AML-193 (cell line): ENCODE results near the gene UBXN2A.

ENCODE experiments used
- DNase-seq, 2 experiments: peaks; one replicate each; lab custom pipeline; 2025; lab: John Stamatoyannopoulos, UW

Gene UBXN2A

GRCh38 chr2:23939987-23940717 is at the start of gene UBXN2A:
Gene UBXN2A (plus strand): TSS chr2:23940463. CDS start chr2:23958315, 17,852 bp downstream.
- peak; percentile 59 to 64 for DNase-seq

GRCh38 chr2:23900133-23900532 is 40.1 kb upstream of the UBXN2A start:
- DNase-seq, result no peak

GRCh38 chr2:23900541-23901322 is 39.5 kb upstream of the UBXN2A start:
- DNase-seq, result no peak

- peak; percentile 57 to 66 for DNase-seq
Observed at GRCh38 chr2:23901966-23902846, 38.1 kb upstream of the UBXN2A start.

- DNase-seq, result no peak
Observed at GRCh38 chr2:23903034-23903433, 37.2 kb upstream of the UBXN2A start.

- DNase-seq, result no peak
Observed at GRCh38 chr2:23904215-23904614, 36.0 kb upstream of the UBXN2A start.

GRCh38 chr2:23904692-23905091 is 35.6 kb upstream of the UBXN2A start:
- no peak for DNase-seq

GRCh38 chr2:23905155-23905554 is 35.1 kb upstream of the UBXN2A start:
- no peak for DNase-seq

GRCh38 chr2:23912054-23912453 is 28.2 kb upstream of the UBXN2A start:
- DNase-seq, result no peak

GRCh38 chr2:23915327-23915726 is 24.9 kb upstream of the UBXN2A start:
- DNase-seq, result no peak

GRCh38 chr2:23916727-23917405 is 23.4 kb upstream of the UBXN2A start:
- no peak for DNase-seq

GRCh38 chr2:23918837-23919489 is 21.3 kb upstream of the UBXN2A start:
- no peak for DNase-seq

- DNase-seq, result no peak
Observed at GRCh38 chr2:23924589-23925359, 15.5 kb upstream of the UBXN2A start.

- DNase-seq, result peak; percentile 67 to 79
Observed at GRCh38 chr2:23925702-23926289, 14.5 kb upstream of the UBXN2A start.

GRCh38 chr2:23926290-23926749 is 13.9 kb upstream of the UBXN2A start:
- no peak for DNase-seq

GRCh38 chr2:23926750-23927571 is 13.3 kb upstream of the UBXN2A start, which contains the start of gene ATAD2B:
Gene ATAD2B (minus strand): TSS chr2:23927123. CDS start chr2:23926770, 353 bp downstream.
- DNase-seq, result peak; percentile 85 to 90

- DNase-seq, result no peak
Observed at GRCh38 chr2:23934259-23934658, 6.0 kb upstream of the UBXN2A start.

- peak in 1 of 2 experiments; percentile 24 for DNase-seq
Observed at GRCh38 chr2:23940718-23941620, 706 bp downstream of the UBXN2A start.
